B cell (primary cell): ENCODE data around the gene TUSC1. TPM values are rescaled to one million over a fixed set of nuclear protein-coding genes. Genes with fewer than 3 reads are reported as not detected.
"Not testable (repeated sequence)": the region's sequence is repeated elsewhere in the genome, so short reads cannot be mapped to it uniquely, and the experiment has no call there.

Experiments used
- ATAC-seq: fragments of 200-7000 bp; cut with Tn5 transposase; one replicate; pipeline ENCODE4 v1.10.0; 2021; ENCODE audit warnings: low read depth, mild to moderate bottlenecking, moderate number of reproducible peaks, moderate library complexity
- CTCF ChIA-PET: fragments of 350-600 bp; sonication (Branson Sonifier 250); formaldehyde crosslinking; loops from one replicate; lab custom pipeline; 2021; ENCODE audit warnings: antibody characterized with exemption, inconsistent platforms; lab: Charles Lee
- POLR2A ChIA-PET: fragments of 350-600 bp; sonication (Branson Sonifier 250); formaldehyde crosslinking; loops from one replicate; lab custom pipeline; 2021; ENCODE audit warnings: antibody characterized with exemption; lab: Charles Lee
- DNase-seq: peaks from one replicate; pipeline ENCODE4 v3.0.0; 2013
- H2AFZ ChIP-seq: 2 replicates; pipeline ENCODE4 v1.6.1; 2012; ENCODE audit warnings: mild to moderate bottlenecking, low read depth, low read length; ENCODE audit not compliant: insufficient read depth, poor library complexity, severe bottlenecking
- H3K27ac ChIP-seq, 2 donors: 1 replicate in 1 of 2; 2 replicates in 1 of 2; pipeline ENCODE4 v1.5.1; 2012 to 2013; ENCODE audit warnings: low read length in 2 of 2, mild to moderate bottlenecking in 2 of 2, moderate library complexity in 1 of 2
- H3K27me3 ChIP-seq, 4 experiments: fragments of 200-600 bp in 1 of 4; sonication (generic) in 1 of 4; replicated peaks in 1 of 4; 1 replicate in 2 of 4; 2 replicates in 2 of 4; pipeline versions ENCODE4 v1.6.1 to v1.7.0; 2013 to 2016; ENCODE audit warnings: low read length in 3 of 4, mild to moderate bottlenecking in 2 of 4, mixed read lengths in 1 of 4, moderate library complexity in 1 of 4; ENCODE audit not compliant: insufficient read depth in 4 of 4, control insufficient read depth in 3 of 4; ENCODE audit errors: control extremely low read depth in 1 of 4
- H3K36me3 ChIP-seq, 2 experiments: replicated peaks in 1 of 2; 1 replicate in 1 of 2; 2 replicates in 1 of 2; pipeline versions ENCODE4 v1.6.1 to v1.7.1; 2013; ENCODE audit warnings: low read length in 1 of 2; ENCODE audit not compliant: insufficient read depth in 2 of 2, control insufficient read depth in 1 of 2; ENCODE audit errors: control extremely low read depth in 1 of 2, extremely low read depth in 1 of 2
- H3K4me1 ChIP-seq, 2 donors: fragments of 200-600 bp in 1 of 2; sonication (generic) in 1 of 2; 1 replicate in 1 of 2; 2 replicates in 1 of 2; pipeline versions ENCODE4 v1.5.1 to v1.6.1; 2013 to 2017; ENCODE audit warnings: low read length in 2 of 2; ENCODE audit not compliant: control insufficient read depth in 2 of 2, insufficient read depth in 2 of 2
- H3K4me2 ChIP-seq: replicated peaks from 2 replicates; pipeline ENCODE3; 2012; ENCODE audit warnings: mild to moderate bottlenecking, low read depth, low read length; ENCODE audit not compliant: poor library complexity, severe bottlenecking
- H3K4me3 ChIP-seq, 5 experiments: fragments of 200-600 bp in 1 of 5; sonication (generic) in 1 of 5; 1 replicate in 3 of 5; 2 replicates in 2 of 5; pipeline versions ENCODE4 v1.5.1 to v1.7.0; 2011 to 2016; ENCODE audit warnings: low read length in 4 of 5, mild to moderate bottlenecking in 4 of 5, low read depth in 2 of 5, control low read depth in 1 of 5, moderate library complexity in 1 of 5; ENCODE audit not compliant: insufficient read depth in 1 of 5; ENCODE audit errors: control extremely low read depth in 1 of 5, extremely low read depth in 1 of 5
- H3K79me2 ChIP-seq: fragments of 200-600 bp; sonication (generic); one replicate; pipeline ENCODE4 v1.6.0; 2016; ENCODE audit warnings: low read length; ENCODE audit not compliant: control insufficient read depth, insufficient read depth
- H3K9ac ChIP-seq: fragments of 200-600 bp; sonication (generic); 2 replicates; pipeline ENCODE4 v1.6.1; 2017; ENCODE audit warnings: mild to moderate bottlenecking, low read length, moderate library complexity
- H3K9me3 ChIP-seq, 3 donors: one replicate each; pipeline versions ENCODE4 v1.6.1 to v1.7.1; 2013; ENCODE audit warnings: low read length in 2 of 3; ENCODE audit not compliant: control insufficient read depth in 2 of 3, insufficient read depth in 1 of 3; ENCODE audit errors: control extremely low read depth in 1 of 3
- H4K20me1 ChIP-seq: 2 replicates; pipeline ENCODE4 v1.6.0; 2012; ENCODE audit warnings: mild to moderate bottlenecking, low read length; ENCODE audit not compliant: insufficient read depth, control insufficient read depth, poor library complexity, severe bottlenecking
- H3K27ac Mint-ChIP-seq: one replicate; pipeline ENCODE4 v1.8.0; 2021; ENCODE audit warnings: mixed read lengths
- H3K27me3 Mint-ChIP-seq: one replicate; pipeline ENCODE4 v1.8.0; 2021; ENCODE audit warnings: mixed read lengths
- H3K4me1 Mint-ChIP-seq: one replicate; pipeline ENCODE4 v1.8.0; 2021; ENCODE audit warnings: mixed read lengths
- H3K4me3 Mint-ChIP-seq: one replicate; pipeline ENCODE4 v1.8.0; 2021; ENCODE audit warnings: mixed read lengths
- H3K9me3 Mint-ChIP-seq: one replicate; pipeline ENCODE4 v1.8.0; 2022; ENCODE audit warnings: mixed read lengths; ENCODE audit not compliant: insufficient read depth
- CTCF ChIP-seq: fragments of 200-600 bp; IDR thresholded peaks from one replicate; pipeline ENCODE4 v1.8.0; 2022; ENCODE audit warnings: antibody characterized with exemption, mild to moderate bottlenecking
- EZH2 ChIP-seq: IDR thresholded peaks from 2 replicates; pipeline ENCODE4 v1.6.1; 2012; ENCODE audit warnings: borderline replicate concordance, low read depth, mild to moderate bottlenecking, moderate library complexity, low read length; ENCODE audit not compliant: insufficient read depth, poor library complexity, severe bottlenecking
- whole genome bisulfite sequencing: methylation state at CpG from one replicate; pipeline ENCODE4 v1.1.5; 2013; ENCODE audit warnings: missing lambda C conversion rate; ENCODE audit not compliant: insufficient coverage; 5-methylcytosine and 5-hydroxymethylcytosine counted together
- intact Hi-C: fragments of 100-400 bp; cut with micrococcal nuclease; formaldehyde crosslinking; loops from one replicate; pipeline ENCODE4 v1.10.0; 2022
- polyA plus RNA-seq: library from polyadenylated mRNA; depleted of rRNA; stranded (reverse); fragments of >200 nt; gene quantifications from 2 replicates; pipeline ENCODE4 v1.2.3, GENCODE V29; 2012
- total RNA-seq, 2 donors: library from RNA; stranded (reverse); fragments of 120-200 nt in 1 of 2; gene quantifications; 1 replicate in 1 of 2; 2 replicates in 1 of 2; pipeline versions ENCODE4 v1.2.3 to v1.2.4, GENCODE V29; 2013 to 2022

Gene TUSC1
- total and polyA plus RNA-seq, 2 donors (not counting 1 experiment from before 2014, with no cell fraction given) = 0.34 to 0.82 TPM

GRCh38 chr9:25703701-25704357 lies 25.6 kb upstream of the TUSC1 start:
- no peak overlapping the region for H2AFZ ChIP-seq
- no peaks in the 10 kb centered on the region for H3K27me3 Mint-ChIP-seq

GRCh38 chr9:25702536-25702935 lies 24.3 kb upstream of the TUSC1 start:
- DNase-seq = no peak
- H3K27me3 Mint-ChIP-seq = no peaks in the 10 kb centered on the region
- no peak overlapping the region for H3K4me3 Mint-ChIP-seq
- H3K27me3 ChIP-seq = no peaks in the 10 kb centered on the region
- H3K4me3 ChIP-seq = no peak overlapping the region
- CTCF ChIA-PET = no interaction called here
- no peak overlapping the region for H3K27ac Mint-ChIP-seq
- H3K9me3 Mint-ChIP-seq = no peaks in the 10 kb centered on the region
- no peaks in the 10 kb centered on the region for H3K9me3 ChIP-seq
- no peak overlapping the region for H3K27ac ChIP-seq
- H3K9ac ChIP-seq = no peak overlapping the region
- intact Hi-C loops = no loop called here
- no peaks in the 10 kb centered on the region for H3K4me1 ChIP-seq
- H3K4me1 Mint-ChIP-seq = no peaks in the 10 kb centered on the region
- H4K20me1 ChIP-seq = no peaks in the 10 kb centered on the region
- no peak overlapping the region for H3K4me2 ChIP-seq
- no peaks in the 10 kb centered on the region for H3K36me3 ChIP-seq
- POLR2A ChIA-PET = no interaction called here
- ATAC-seq = no peak
- H2AFZ ChIP-seq = no peak overlapping the region
- H3K79me2 ChIP-seq = no peaks in the 10 kb centered on the region
- TF ChIP-seq EZH2 = no peak
- no peak for TF ChIP-seq CTCF
- WGBS = no CpG with 5 or more reads among the region's 3 CpGs

More at GRCh38 chr9:25703701-25704357, 25.6 kb upstream of the TUSC1 start:
- TF ChIP-seq EZH2 = no peak
- no peak for TF ChIP-seq CTCF
- Histone ChIP-seq H3K4me1 (no peaks in the 10 kb centered on the region), H3K9ac (no peak overlapping the region), H3K27ac (no peak overlapping the region), H3K79me2 (no peaks in the 10 kb centered on the region), H3K9me3 (no peaks in the 10 kb centered on the region), H3K4me3 (no peak overlapping the region), H3K36me3 (no peaks in the 10 kb centered on the region), H3K27me3 (no peaks in the 10 kb centered on the region), H3K4me2 (no peak overlapping the region), H4K20me1 (no peaks in the 10 kb centered on the region)
- CTCF ChIA-PET = no interaction called here
- Mint-ChIP-seq H3K27ac (no peak overlapping the region), H3K4me3 (no peak overlapping the region), H3K9me3 (no peaks in the 10 kb centered on the region), H3K4me1 (no peaks in the 10 kb centered on the region)
- 100% methylated on average over 2 of the region's 2 CpGs for WGBS
- POLR2A ChIA-PET = no interaction called here
- DNase-seq = no peak
- no peak for ATAC-seq
- intact Hi-C loops = no loop called here

GRCh38 chr9:25700899-25701298 lies 22.7 kb upstream of the TUSC1 start:
- H3K4me1 Mint-ChIP-seq, H3K4me1 ChIP-seq, H3K4me3 ChIP-seq, H3K27ac ChIP-seq, intact Hi-C loops, H3K27me3 Mint-ChIP-seq, H2AFZ ChIP-seq, ATAC-seq, H3K4me3 Mint-ChIP-seq, H3K9me3 Mint-ChIP-seq, H3K9ac ChIP-seq, H3K36me3 ChIP-seq, H3K9me3 ChIP-seq, H3K27ac Mint-ChIP-seq, H4K20me1 ChIP-seq, CTCF ChIA-PET, H3K4me2 ChIP-seq, H3K27me3 ChIP-seq, POLR2A ChIA-PET, H3K79me2 ChIP-seq, DNase-seq: not testable (repeated sequence)
- WGBS = 67% methylated on average over 2 of the region's 3 CpGs
